GM12878 (cell line): ENCODE measurements around the gene KCNN3. TPM values are rescaled to one million over a fixed set of nuclear protein-coding genes. Genes with fewer than 3 reads are reported as not detected.

Experiments
- ATAC-seq: fragments of 200-7000 bp; cut with Tn5 transposase; 3 replicates; pipeline ENCODE4 v1.9.1; 2020; ENCODE audit warnings: mild to moderate bottlenecking, moderate library complexity
- BruUV-seq: library from RNA; stranded (reverse); fragments of 400-500 nt; replicated peaks from 2 replicates; lab custom pipeline; 2021; lab: Mats Ljungman, UMichigan
- CTCF ChIA-PET: fragments of 300-600 bp; sonication (Branson Sonifier 250); formaldehyde crosslinking; extraction: SDS; loops from one replicate; lab custom pipeline; 2021; ENCODE audit warnings: inconsistent platforms; lab: Yijun Ruan, JAX
- POLR2A ChIA-PET: fragments of 350-600 bp; formaldehyde crosslinking; extraction: SDS; loops from one replicate; lab custom pipeline; 2021; ENCODE audit warnings: inconsistent platforms; lab: Charles Lee
- RAD21 ChIA-PET: fragments of 300-600 bp; sonication (Branson Sonifier 250); formaldehyde crosslinking; loops from one replicate; lab custom pipeline; 2023; ENCODE audit warnings: antibody characterized with exemption; ENCODE audit not compliant: unreplicated experiment; lab: Charles Lee
- SMC1A ChIA-PET: fragments of 300-600 bp; sonication (Branson Sonifier 250); formaldehyde crosslinking; loops from one replicate; lab custom pipeline; 2023; ENCODE audit not compliant: unreplicated experiment, uncharacterized antibody; lab: Charles Lee
- DNase-seq: peaks from one replicate; pipeline ENCODE4 v3.0.0-alpha.2; 2011; ENCODE audit warnings: low read depth, low spot score
- FAIRE-seq: peaks from 3 replicates; lab custom pipeline; 2011; peaks lifted over from hg19 to GRCh38; lab: Jason Lieb, UNC
- H2AFZ ChIP-seq: 2 replicates; pipeline ENCODE4 v1.6.0; 2011; ENCODE audit warnings: low read depth, low read length, control low read depth; ENCODE audit not compliant: control insufficient read depth
- H3K27ac ChIP-seq: 2 replicates; pipeline ENCODE4 v1.5.1; 2011; ENCODE audit warnings: control low read depth; ENCODE audit not compliant: control insufficient read depth, insufficient read depth
- H3K27me3 ChIP-seq, 2 experiments: replicated peaks in 1 of 2; 2 replicates each; pipeline versions ENCODE4 v1.6.0 to v1.6.1; 2011; ENCODE audit warnings: low read length in 1 of 2; ENCODE audit not compliant: control insufficient read depth in 2 of 2, insufficient read depth in 2 of 2
- H3K36me3 ChIP-seq, 2 experiments: 2 replicates each; pipeline ENCODE4 v1.5.1; 2011; ENCODE audit warnings: low read length in 1 of 2; ENCODE audit not compliant: control insufficient read depth in 2 of 2, insufficient read depth in 2 of 2
- H3K4me1 ChIP-seq: 2 replicates; pipeline ENCODE4 v1.6.1; 2011; ENCODE audit warnings: mild to moderate bottlenecking, low read length, moderate library complexity, mixed read lengths; ENCODE audit not compliant: control insufficient read depth, insufficient read depth
- H3K4me2 ChIP-seq: 2 replicates; pipeline ENCODE4 v1.6.0; 2011; ENCODE audit warnings: control low read depth; ENCODE audit not compliant: control insufficient read depth, insufficient read depth
- H3K4me3 ChIP-seq: fragments of 200-600 bp; sonication (generic); 2 replicates; pipeline ENCODE4 v1.5.1; 2016
- H3K79me2 ChIP-seq: 2 replicates; pipeline ENCODE4 v1.6.0; 2011; ENCODE audit warnings: low read length; ENCODE audit not compliant: control insufficient read depth, insufficient read depth
- H3K9ac ChIP-seq: 2 replicates; pipeline ENCODE4 v1.8.0; 2011; ENCODE audit warnings: low read length, control low read depth, mixed read lengths; ENCODE audit not compliant: control insufficient read depth, insufficient read depth
- H3K9me3 ChIP-seq: replicated peaks from 3 replicates; pipeline ENCODE4 v1.5.1; 2011; ENCODE audit warnings: mild to moderate bottlenecking, low read length; ENCODE audit not compliant: control insufficient read depth, insufficient read depth
- H4K20me1 ChIP-seq: 2 replicates; pipeline ENCODE4 v1.6.0; 2011; ENCODE audit not compliant: control insufficient read depth, insufficient read depth
- CREB1 ChIP-seq: IDR thresholded peaks from 2 replicates; pipeline ENCODE4 v1.6.1; 2012; ENCODE audit warnings: low read depth, mild to moderate bottlenecking, inconsistent platforms
- ESRRA ChIP-seq: IDR thresholded peaks from 2 replicates; pipeline ENCODE4 v1.6.1; 2012; ENCODE audit warnings: mild to moderate bottlenecking, low read length, improper control_type of control experiment
- HSF1 ChIP-seq: fragments of 150-350 bp; IDR thresholded peaks from 2 replicates; pipeline ENCODE4 v1.6.1; 2014; ENCODE audit warnings: mild to moderate bottlenecking, low read depth, low read length
- MYB ChIP-seq: fragments of 150-350 bp; IDR thresholded peaks from 2 replicates; pipeline ENCODE4 v1.6.1; 2014; ENCODE audit warnings: mild to moderate bottlenecking, low read depth, low read length, borderline replicate concordance
- NRF1 ChIP-seq: conservative IDR thresholded peaks from 2 replicates; pipeline ENCODE4 v1.6.1; 2011; ENCODE audit warnings: mild to moderate bottlenecking, low read depth, low read length, improper control_type of control experiment
- PRDM15 ChIP-seq: fragments of 450-650 bp; formaldehyde crosslinking; IDR thresholded peaks from 2 replicates; pipeline ENCODE4 v1.4.0; 2020; ENCODE audit warnings: mild to moderate bottlenecking, moderate library complexity
- SIX5 ChIP-seq: IDR thresholded peaks from 2 replicates; pipeline ENCODE4 v1.6.1; 2011; ENCODE audit warnings: mild to moderate bottlenecking, low read depth, low read length, moderate library complexity; ENCODE audit not compliant: severe bottlenecking
- SPI1 ChIP-seq: IDR thresholded peaks from 2 replicates; pipeline ENCODE4 v1.6.1; 2011; ENCODE audit warnings: low read depth, mild to moderate bottlenecking, low read length, moderate library complexity, borderline replicate concordance; ENCODE audit not compliant: insufficient read depth
- SUZ12 ChIP-seq: fragments of 200-600 bp; sonication (generic); IDR thresholded peaks from one replicate; pipeline ENCODE4 v1.6.1; 2018; ENCODE audit warnings: antibody characterized with exemption, mild to moderate bottlenecking; ENCODE audit not compliant: unreplicated experiment
- TAF1 ChIP-seq: IDR thresholded peaks from 2 replicates; pipeline ENCODE4 v1.6.1; 2011; ENCODE audit warnings: mild to moderate bottlenecking, low read depth, low read length, borderline replicate concordance
- ZBTB40 ChIP-seq: fragments of 450-650 bp; IDR thresholded peaks from 2 replicates; pipeline ENCODE4 v1.6.1; 2016; ENCODE audit warnings: mild to moderate bottlenecking, moderate library complexity, borderline replicate concordance
- whole genome bisulfite sequencing: methylation state at CpG from one replicate; pipeline ENCODE4 v1.1.6; 2016; ENCODE audit warnings: low lambda C conversion rate; ENCODE audit not compliant: insufficient replicate concordance, insufficient coverage; ENCODE audit errors: missing lambda C conversion rate; 5-methylcytosine and 5-hydroxymethylcytosine counted together
- in situ Hi-C: fragments of 300-500 bp; cut with MboI; formaldehyde crosslinking; loops from 9 replicates; pipeline ENCODE4 v1.14.3; 2018; ENCODE audit warnings: mixed read lengths
- intact Hi-C: fragments of 100-400 bp; cut with micrococcal nuclease; formaldehyde crosslinking; loops from one replicate; pipeline ENCODE4 v1.14.2; 2022; ENCODE audit not compliant: unreplicated experiment
- polyA plus RNA-seq, 11 experiments: library from polyadenylated mRNA; depleted of rRNA in 4 of 11; unstranded in 6 of 11; stranded (reverse) in 5 of 11; fragments of >200 nt; fragmentation: Nextera tagmentation in 4 of 11; fragmentation: Illumina TruSeq in 1 of 11; extraction: Ambion mirVana in 4 of 11; extraction: Trizol in 1 of 11; gene quantifications; 1 replicate in 1 of 11; 2 replicates in 10 of 11; pipeline versions ENCODE4 v1.2.1 to v1.2.3, GENCODE V29; 2011 to 2016; ENCODE audit warnings: inconsistent platforms in 2 of 11, missing spikeins in 2 of 11, low read depth in 1 of 11
- total RNA-seq, 4 experiments: library from RNA; depleted of rRNA in 3 of 4; stranded (reverse); fragments of >200 nt in 3 of 4; fragmentation: Illumina TruSeq in 1 of 4; extraction: Trizol in 1 of 4; gene quantifications; 2 replicates each; pipeline versions ENCODE4 v1.2.1 to v1.2.3, GENCODE V29; 2013 to 2021

Gene KCNN3
- total and polyA plus RNA-seq, 10 of the 15 experiments (the other 5 are each of a cell fraction or from before 2014, with no cell fraction given), result 3.5 to 26.4 (median 14.9) TPM

- Histone ChIP-seq H3K9me3 (no peaks in the 10 kb centered on the region), H3K4me3 (no peak overlapping the region), H2AFZ (no peak overlapping the region), H3K27me3 (no peaks in the 10 kb centered on the region), H3K79me2 (peaks cover 1% of the 10 kb centered on the region; the same call in 1 of the 2 replicates), H3K36me3 (peaks cover 3 to 12% of the 10 kb centered on the region in 2 experiments; a peak in 3 of 4 replicates), H3K27ac (no peak overlapping the region), H3K4me2 (no peak overlapping the region), H3K9ac (no peak overlapping the region), H3K4me1 (peaks cover 7% of the 10 kb centered on the region), H4K20me1 (no peaks in the 10 kb centered on the region)
- intact Hi-C loops, result no loop called here
- WGBS, result 87% methylated on average over 16 of the region's 16 CpGs
- no peak for FAIRE-seq
- ATAC-seq, result no peak
- BruUV-seq, result no TSS peak
- in situ Hi-C loops, result no loop called here
- ChIA-PET RAD21 (interaction anchor here (1.1 to 2.0 kb wide), 4 partner anchors 8 to 73 kb away, joined by 3 to 7 read pairs (median 5); partner anchors contain the start of gene KCNN3), SMC1A (interaction anchor here (1.1 to 2.0 kb wide), 7 partner anchors 8 to 132 kb away, joined by 3 to 8 read pairs (median 3); no protein-coding TSS in a partner anchor), POLR2A (interaction anchor here (0.5 to 3.2 kb wide), 2 partner anchors 9 to 505 kb away, joined by 6 to 15 read pairs; no protein-coding TSS in a partner anchor), CTCF (interaction anchor here (1.5 to 2.0 kb wide), 2 partner anchors 9 to 18 kb away, joined by 3 to 6 read pairs; no protein-coding TSS in a partner anchor)
- DNase-seq, result no peak
- no peak for TF ChIP-seq ZBTB40
- TF ChIP-seq NRF1, result no peak
- no peak for TF ChIP-seq TAF1
- TF ChIP-seq SPI1, result no peak
- no peak for TF ChIP-seq ESRRA
- no peak for TF ChIP-seq CREB1
- no peak for TF ChIP-seq PRDM15 (CRISPR knock-in tag)
- no peak for TF ChIP-seq HSF1
- no peak for TF ChIP-seq MYB
- TF ChIP-seq SUZ12, result no peak
- no peak for TF ChIP-seq SIX5
Observed at GRCh38 chr1:154801234-154802011, 68.7 kb downstream of the KCNN3 start.
